Left lung (tissue), 10 donors: Measurements from ENCODE around the gene CHSY1. TPM values are rescaled to one million over a fixed set of nuclear protein-coding genes. Genes with fewer than 3 reads are reported as not detected.

ENCODE experiments used
- ATAC-seq: fragments of 200-7000 bp; cut with Tn5 transposase; one replicate; pipeline ENCODE4 v1.9.1; 2020; ENCODE audit warnings: moderate library complexity
- DNase-seq, 4 donors: peaks; one replicate each; pipeline ENCODE4 v3.0.0-alpha.2; 2013 to 2020
- H3K27ac ChIP-seq, 2 donors: fragments of 200-600 bp; sonication (generic) in 1 of 2; one replicate each; pipeline versions ENCODE4 v1.5.0 to v1.8.0; 2020 to 2021
- H3K27me3 ChIP-seq, 2 donors: fragments of 200-600 bp; sonication (generic) in 1 of 2; one replicate each; pipeline versions ENCODE4 v1.5.0 to v1.8.0; 2020 to 2021
- H3K36me3 ChIP-seq, 2 donors: fragments of 200-600 bp; sonication (generic) in 1 of 2; one replicate each; pipeline versions ENCODE4 v1.5.0 to v1.8.0; 2020 to 2021
- H3K4me1 ChIP-seq, 2 donors: fragments of 200-600 bp; one replicate each; pipeline ENCODE4 v1.8.0; 2021
- H3K4me3 ChIP-seq, 2 donors: fragments of 200-600 bp; sonication (generic) in 1 of 2; one replicate each; pipeline versions ENCODE4 v1.5.0 to v1.8.0; 2020 to 2021; ENCODE audit warnings: mild to moderate bottlenecking in 1 of 2
- H3K9me3 ChIP-seq, 2 donors: fragments of 200-600 bp; sonication (generic) in 1 of 2; one replicate each; pipeline versions ENCODE4 v1.5.0 to v1.8.0; 2020 to 2021
- CTCF ChIP-seq, 2 donors: fragments of 200-600 bp; sonication (generic) in 1 of 2; IDR thresholded peaks; one replicate each; pipeline versions ENCODE4 v1.5.0 to v1.8.0; 2021; ENCODE audit warnings: antibody characterized with exemption in 2 of 2
- intact Hi-C, 2 donors: fragments of 100-400 bp; cut with DNase I; formaldehyde crosslinking; loops; one replicate each; pipeline versions ENCODE4 v1.11.2 to v1.14.2; 2022
- polyA plus RNA-seq, 6 donors: library from polyadenylated mRNA; unstranded; fragments of 120-200 nt; gene quantifications; one replicate each; pipeline ENCODE4 v1.2.1, GENCODE V29; 2013; ENCODE audit not compliant: insufficient read length in 6 of 6
- total RNA-seq, 2 donors: library from RNA; stranded (reverse); fragmentation: NEBNext Ultra II Directional; extraction: Animal tissue kit (Norgen Biotek cat#: 25700); gene quantifications; one replicate each; pipeline ENCODE4 v1.2.1, GENCODE V29; 2021
- donor health status: DM: no; HTN: yes; CAD: no.
- donor health status: DM: no; HTN: no; CAD: no.

CHSY1 gene
- total and polyA plus RNA-seq, 8 donors: 33.3 to 61.5 (median 51.5) TPM

GRCh38 chr15:101156509-101157159 is 95.2 kb downstream of the CHSY1 start:
- H3K9me3 ChIP-seq: no peaks in the 10 kb centered on the region
- peaks cover 0 to 4% of the 10 kb centered on the region in 2 donors for H3K4me1 ChIP-seq
- intact Hi-C loops: no loop called here
- ATAC-seq: no peak
- H3K4me3 ChIP-seq: no peak overlapping the region
- no peaks in the 10 kb centered on the region for H3K36me3 ChIP-seq
- no peak for DNase-seq
- no peak overlapping the region for H3K27ac ChIP-seq
- no peak for TF ChIP-seq CTCF (IDR thresholded peaks at IDR 0.05)
- H3K27me3 ChIP-seq: no peaks in the 10 kb centered on the region

GRCh38 chr15:101156061-101156460 is 95.8 kb downstream of the CHSY1 start:
- ATAC-seq (no peak), DNase-seq (no peak)
- Histone ChIP-seq H3K4me1 (peaks cover 0 to 7% of the 10 kb centered on the region in 2 donors), H3K4me3 (no peak overlapping the region), H3K36me3 (no peaks in the 10 kb centered on the region), H3K9me3 (no peaks in the 10 kb centered on the region), H3K27me3 (no peaks in the 10 kb centered on the region), H3K27ac (no peak overlapping the region)
- intact Hi-C loops: no loop called here
- TF ChIP-seq CTCF (IDR thresholded peaks at IDR 0.05): no peak

DNA sequence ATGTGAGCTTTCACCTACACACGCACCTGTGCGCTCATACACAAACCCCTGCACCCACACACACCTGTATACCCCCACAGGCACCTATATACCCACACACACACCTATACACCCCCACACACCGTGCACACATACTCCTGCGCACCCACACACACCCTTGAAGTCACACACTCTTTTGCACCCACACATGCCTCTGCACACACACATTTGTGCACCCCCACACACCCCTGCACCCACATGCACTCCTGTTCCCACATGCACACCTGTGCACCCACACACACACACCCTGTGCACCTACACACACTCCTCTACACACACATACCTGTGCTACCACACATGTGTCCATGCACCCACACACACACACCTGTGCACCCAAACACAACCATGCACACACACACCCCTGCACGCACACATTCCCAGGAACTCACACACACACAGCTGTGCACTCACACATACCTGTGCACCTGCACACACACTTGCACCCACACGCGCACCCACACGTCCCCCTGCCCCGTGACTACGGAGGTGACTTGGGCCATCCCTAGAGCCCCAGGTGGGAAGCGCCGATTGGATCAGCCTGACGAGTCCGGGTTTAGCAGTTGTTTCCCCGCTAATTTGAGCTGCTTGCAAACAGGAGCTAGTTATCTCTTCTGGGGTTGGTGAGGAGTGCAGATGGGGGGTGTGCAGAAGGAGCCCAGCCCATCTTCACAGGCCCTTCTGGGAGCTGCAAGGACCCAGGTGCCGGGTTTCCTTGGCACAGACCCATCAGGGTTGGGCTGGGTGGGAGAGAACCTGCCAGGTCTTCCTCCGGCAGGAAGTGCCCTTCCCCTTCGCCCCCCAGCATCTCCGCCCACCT is 97.8 kb downstream of the CHSY1 start:
- H3K4me1 ChIP-seq: peaks cover 0 to 22% of the 10 kb centered on the region in 2 donors
- H3K9me3 ChIP-seq: no peaks in the 10 kb centered on the region
- no peak for DNase-seq
- H3K4me3 ChIP-seq: no peak overlapping the region
- no peak overlapping the region for H3K27ac ChIP-seq
- no peak for ATAC-seq
- no peak for TF ChIP-seq CTCF (IDR thresholded peaks at IDR 0.05)
- intact Hi-C loops: no loop called here
- H3K36me3 ChIP-seq: no peaks in the 10 kb centered on the region
- no peaks in the 10 kb centered on the region for H3K27me3 ChIP-seq

- Histone ChIP-seq H3K4me3 (no peak overlapping the region), H3K9me3 (no peaks in the 10 kb centered on the region), H3K4me1 (peaks cover 0 to 29% of the 10 kb centered on the region in 2 donors), H3K27me3 (no peaks in the 10 kb centered on the region), H3K36me3 (no peaks in the 10 kb centered on the region), H3K27ac (no peak overlapping the region)
- DNase-seq (peak in 1 of 4 donors; percentile 30), ATAC-seq (no peak)
- intact Hi-C loops: no loop called here
- TF ChIP-seq CTCF (IDR thresholded peaks at IDR 0.05): peak in 1 of 2 donors; percentile 59
These were observed 98.9 kb downstream of the CHSY1 start for GRCh38 chr15:101152914-101153313.

DNA sequence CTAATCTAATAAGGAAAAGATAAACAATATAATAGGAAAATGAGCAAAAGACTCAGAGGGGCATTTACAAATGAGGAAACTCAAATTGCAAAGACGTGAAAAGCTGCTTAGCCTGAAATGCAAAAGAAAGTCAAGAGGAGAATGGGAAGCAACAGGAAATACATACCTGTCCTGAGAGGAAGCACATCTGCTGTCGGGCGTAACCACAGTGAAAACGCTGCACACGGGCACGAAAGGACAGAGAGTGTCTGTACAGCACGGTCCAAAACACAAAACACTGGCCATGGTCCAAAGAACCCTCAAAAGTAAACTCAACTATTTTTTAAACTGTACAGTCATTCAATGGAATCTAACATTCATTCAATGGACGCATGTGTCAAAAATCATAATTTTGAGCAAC is 100.6 kb downstream of the CHSY1 start:
- peaks cover 0 to 29% of the 10 kb centered on the region in 2 donors for H3K4me1 ChIP-seq
- DNase-seq: peak in 2 of 4 donors; percentile 17 to 18
- H3K27ac ChIP-seq: peak overlapping the region in 1 of 2 donors; percentile 70
- no peaks in the 10 kb centered on the region for H3K9me3 ChIP-seq
- no peaks in the 10 kb centered on the region for H3K27me3 ChIP-seq
- H3K4me3 ChIP-seq: no peak overlapping the region
- intact Hi-C loops: no loop called here
- ATAC-seq: no peak
- TF ChIP-seq CTCF (IDR thresholded peaks at IDR 0.05): no peak
- no peaks in the 10 kb centered on the region for H3K36me3 ChIP-seq
